Tibial artery (tissue), 4 donors: Measurements from ENCODE around the gene NEDD4.

ENCODE experiments used
- DNase-seq, 2 donors: peaks; one replicate each; pipeline ENCODE4 v3.0.0-alpha.2; 2019
- H3K27ac ChIP-seq, 2 donors: fragments of 200-600 bp; sonication (generic) in 1 of 2; 1 replicate in 1 of 2; 2 replicates in 1 of 2; pipeline ENCODE4 v1.5.1; 2018 to 2019; ENCODE audit warnings: mild to moderate bottlenecking in 1 of 2
- H3K27me3 ChIP-seq, 2 donors: fragments of 200-600 bp; sonication (generic) in 1 of 2; one replicate each; pipeline versions ENCODE4 v1.5.1 to v1.6.0; 2016 to 2019
- H3K36me3 ChIP-seq, 3 donors: fragments of 200-600 bp; sonication (generic) in 2 of 3; one replicate each; pipeline ENCODE4 v1.5.1; 2016 to 2019; ENCODE audit warnings: mild to moderate bottlenecking in 2 of 3
- H3K4me1 ChIP-seq, 4 donors: fragments of 200-600 bp; sonication (generic) in 2 of 4; 1 replicate in 3 of 4; 2 replicates in 1 of 4; pipeline ENCODE4 v1.5.1; 2016 to 2019
- H3K4me3 ChIP-seq, 2 donors: fragments of 200-600 bp; sonication (generic) in 1 of 2; 1 replicate in 1 of 2; 2 replicates in 1 of 2; pipeline ENCODE4 v1.5.1; 2018 to 2019; ENCODE audit warnings: mild to moderate bottlenecking in 2 of 2
- H3K9me3 ChIP-seq, 3 donors: fragments of 200-600 bp; sonication (generic) in 1 of 3; one replicate each; pipeline ENCODE4 v1.5.1; 2016 to 2019
- CTCF ChIP-seq, 2 experiments: fragments of 200-600 bp in 1 of 2; fragments of 450-650 bp in 1 of 2; IDR thresholded peaks; one replicate each; pipeline ENCODE4 v1.5.1; 2017 to 2019; ENCODE audit warnings: antibody characterized with exemption in 2 of 2, mild to moderate bottlenecking in 1 of 2, moderate library complexity in 1 of 2
- intact Hi-C: fragments of 100-400 bp; cut with DNase I; formaldehyde crosslinking; loops from one replicate; pipeline ENCODE4 v1.15.0; 2023; ENCODE audit warnings: low total_unique reads

NEDD4 gene

GRCh38 chr15:55863911-55864310 is 129.5 kb downstream of the NEDD4 start:
- Histone ChIP-seq H3K36me3 (peaks cover 14 to 22% (median 22%) of the 10 kb centered on the region in 3 donors), H3K4me3 (no peak overlapping the region), H3K27me3 (no peaks in the 10 kb centered on the region), H3K27ac (no peak overlapping the region), H3K9me3 (no peaks in the 10 kb centered on the region), H3K4me1 (peaks cover 0 to 4% (median 0%) of the 10 kb centered on the region in 4 donors)
- intact Hi-C loops, result no loop called here
- DNase-seq, result no peak
- no peak for TF ChIP-seq CTCF (IDR thresholded peaks at IDR 0.05)

- peaks cover 24 to 41% (median 39%) of the 10 kb centered on the region in 3 donors for H3K36me3 ChIP-seq
- no peak for DNase-seq
- no peak overlapping the region for H3K27ac ChIP-seq
- no peak for TF ChIP-seq CTCF (IDR thresholded peaks at IDR 0.05)
- H3K27me3 ChIP-seq, result no peaks in the 10 kb centered on the region
- no peak overlapping the region for H3K4me3 ChIP-seq
- H3K4me1 ChIP-seq, result peaks cover 0 to 4% (median 0%) of the 10 kb centered on the region in 4 donors
- intact Hi-C loops, result no loop called here
- no peaks in the 10 kb centered on the region for H3K9me3 ChIP-seq
Measured at GRCh38 chr15:55861115-55861514, 132.3 kb downstream of the NEDD4 start.

GRCh38 chr15:55860468-55860867 is 132.9 kb downstream of the NEDD4 start:
- TF ChIP-seq CTCF (IDR thresholded peaks at IDR 0.05), result no peak
- no peak overlapping the region for H3K4me3 ChIP-seq
- H3K4me1 ChIP-seq, result peaks cover 0 to 2% (median 0%) of the 10 kb centered on the region in 4 donors
- intact Hi-C loops, result no loop called here
- no peak overlapping the region for H3K27ac ChIP-seq
- no peaks in the 10 kb centered on the region for H3K27me3 ChIP-seq
- H3K9me3 ChIP-seq, result no peaks in the 10 kb centered on the region
- H3K36me3 ChIP-seq, result peaks cover 24 to 47% (median 46%) of the 10 kb centered on the region in 3 donors
- DNase-seq, result no peak

GRCh38 chr15:55859681-55860080 is 133.7 kb downstream of the NEDD4 start:
- peaks cover 24 to 54% (median 53%) of the 10 kb centered on the region in 3 donors for H3K36me3 ChIP-seq

GRCh38 chr15:55858661-55859060 is 134.8 kb downstream of the NEDD4 start:
- H3K27me3 ChIP-seq, result no peaks in the 10 kb centered on the region
- intact Hi-C loops, result no loop called here
- peaks cover 24 to 64% (median 63%) of the 10 kb centered on the region in 3 donors for H3K36me3 ChIP-seq
- DNase-seq, result no peak
- no peaks in the 10 kb centered on the region for H3K9me3 ChIP-seq
- TF ChIP-seq CTCF (IDR thresholded peaks at IDR 0.05), result no peak
- H3K4me3 ChIP-seq, result no peak overlapping the region
- no peak overlapping the region for H3K27ac ChIP-seq
- no peaks in the 10 kb centered on the region for H3K4me1 ChIP-seq

More at GRCh38 chr15:55859681-55860080, 133.7 kb downstream of the NEDD4 start:
- Histone ChIP-seq H3K27me3 (no peaks in the 10 kb centered on the region), H3K4me1 (no peaks in the 10 kb centered on the region), H3K27ac (no peak overlapping the region), H3K9me3 (no peaks in the 10 kb centered on the region), H3K4me3 (no peak overlapping the region)
- no peak for TF ChIP-seq CTCF (IDR thresholded peaks at IDR 0.05)
- intact Hi-C loops, result no loop called here
- DNase-seq, result no peak
